SK-N-SH (cell line): Measurements from ENCODE around the gene PACSIN2. TPM values are rescaled to one million over a fixed set of nuclear protein-coding genes. Genes with fewer than 3 reads are reported as not detected.

Source experiments
- CTCF ChIA-PET: fragments of 300-600, 350-600 bp; formaldehyde crosslinking; extraction: SDS; loops from one replicate; lab custom pipeline; 2021; lab: Yijun Ruan, JAX
- POLR2A ChIA-PET: fragments of 350-600 bp; sonication (Branson Sonifier 250); formaldehyde crosslinking; extraction: SDS; loops from one replicate; lab custom pipeline; 2020; ENCODE audit warnings: antibody characterized with exemption, inconsistent platforms; lab: Yijun Ruan, JAX
- DNase-seq: peaks from one replicate; pipeline ENCODE4 v3.0.0; 2012
- H2AFZ ChIP-seq: fragments of 200-600 bp; sonication (generic); 2 replicates; pipeline ENCODE4 v1.8.1; 2016; ENCODE audit warnings: antibody characterized with exemption, mild to moderate bottlenecking, low read depth
- H3F3A ChIP-seq: fragments of 200-600 bp; sonication (generic); replicated peaks from 2 replicates; pipeline ENCODE3; 2016; ENCODE audit warnings: antibody characterized with exemption, mild to moderate bottlenecking; ENCODE audit not compliant: insufficient read depth
- H3K27ac ChIP-seq, 2 experiments: fragments of 200-500 bp in 1 of 2; fragments of 200-600 bp in 1 of 2; sonication (Bioruptor generic) in 1 of 2; sonication (generic), shearing (Covaris generic) in 1 of 2; 2 replicates each; pipeline versions ENCODE4 v1.5.1 to v1.6.1; 2014 to 2016; ENCODE audit warnings: low read depth in 2 of 2, inconsistent platforms in 1 of 2, low read length in 1 of 2, mild to moderate bottlenecking in 1 of 2, mixed read lengths in 1 of 2
- H3K27me3 ChIP-seq: fragments of 200-600 bp; sonication (generic), shearing (Covaris generic); 2 replicates; pipeline ENCODE4 v1.6.1; 2016; ENCODE audit warnings: mixed run types; ENCODE audit not compliant: insufficient read depth
- H3K36me3 ChIP-seq, 2 experiments: fragments of 200-500 bp in 1 of 2; fragments of 200-600 bp in 1 of 2; sonication (Bioruptor generic) in 1 of 2; sonication (generic) in 1 of 2; replicated peaks in 1 of 2; 2 replicates each; pipeline versions ENCODE3 to v1.5.1; 2014 to 2016; ENCODE audit warnings: low read length in 1 of 2, mild to moderate bottlenecking in 1 of 2; ENCODE audit not compliant: insufficient read depth in 2 of 2, control insufficient read depth in 1 of 2
- H3K4me1 ChIP-seq, 2 experiments: fragments of 200-500 bp in 1 of 2; fragments of 200-600 bp in 1 of 2; sonication (Bioruptor generic) in 1 of 2; sonication (generic), shearing (Covaris generic) in 1 of 2; 2 replicates each; pipeline versions ENCODE4 v1.5.1 to v1.6.1; 2014 to 2016; ENCODE audit warnings: low read depth in 1 of 2, low read length in 1 of 2, mixed run types in 1 of 2; ENCODE audit not compliant: insufficient read depth in 2 of 2, control insufficient read depth in 1 of 2
- H3K4me2 ChIP-seq: fragments of 200-600 bp; sonication (generic), shearing (Covaris generic); 2 replicates; pipeline ENCODE4 v1.6.1; 2017; ENCODE audit warnings: mixed run types
- H3K4me3 ChIP-seq, 2 experiments: fragments of 200-500 bp in 1 of 2; fragments of 200-600 bp in 1 of 2; sonication (Bioruptor generic) in 1 of 2; sonication (generic), shearing (Covaris generic) in 1 of 2; 2 replicates each; pipeline versions ENCODE4 v1.5.1 to v1.8.1; 2014 to 2016; ENCODE audit warnings: low read depth in 2 of 2, inconsistent platforms in 1 of 2, low read length in 1 of 2, mild to moderate bottlenecking in 1 of 2, mixed read lengths in 1 of 2, moderate library complexity in 1 of 2
- H3K79me2 ChIP-seq: fragments of 200-600 bp; sonication (generic); 2 replicates; pipeline ENCODE4 v1.8.1; 2017; ENCODE audit warnings: mild to moderate bottlenecking; ENCODE audit not compliant: insufficient read depth
- H3K9ac ChIP-seq: fragments of 200-600 bp; sonication (generic); 2 replicates; pipeline ENCODE4 v1.6.1; 2017; ENCODE audit warnings: mixed run types
- H3K9me2 ChIP-seq: fragments of 200-600 bp; sonication (generic); 2 replicates; pipeline ENCODE4 v1.6.1; 2017; ENCODE audit warnings: mixed run types
- H3K9me3 ChIP-seq: fragments of 200-600 bp; sonication (generic); 2 replicates; pipeline ENCODE4 v1.6.1; 2017; ENCODE audit warnings: mixed run types, mild to moderate bottlenecking, moderate library complexity
- H4K20me1 ChIP-seq: fragments of 200-600 bp; sonication (generic); 2 replicates; pipeline ENCODE4 v1.6.1; 2017; ENCODE audit warnings: mild to moderate bottlenecking, mixed run types; ENCODE audit not compliant: insufficient read depth
- CHD2 ChIP-seq: fragments of 150-350 bp; IDR thresholded peaks from 2 replicates; pipeline ENCODE4 v1.6.1; 2018; ENCODE audit warnings: low read length; ENCODE audit not compliant: partially characterized antibody
- CTCF ChIP-seq: fragments of 200-600 bp; sonication (generic); IDR thresholded peaks from 2 replicates; pipeline ENCODE4 v1.6.1; 2017; ENCODE audit warnings: antibody characterized with exemption, mild to moderate bottlenecking, moderate library complexity
- ELF1 ChIP-seq: IDR thresholded peaks from 2 replicates; pipeline ENCODE4 v1.4.0; 2012
- EP300 ChIP-seq, 2 experiments: IDR thresholded peaks; 2 replicates each; pipeline versions ENCODE4 v1.4.0 to v1.6.1; 2012; ENCODE audit warnings: borderline replicate concordance in 1 of 2, low read depth in 1 of 2, low read length in 1 of 2
- EZH2phosphoT487 ChIP-seq: fragments of 200-600 bp; sonication (generic); IDR thresholded peaks from 2 replicates; pipeline ENCODE4 v1.6.1; 2017; ENCODE audit warnings: low read depth, mixed run types, mild to moderate bottlenecking, antibody characterized with exemption, moderate library complexity, borderline replicate concordance
- IRF3 ChIP-seq: fragments of 150-350 bp; IDR thresholded peaks from 2 replicates; pipeline ENCODE4 v1.6.1; 2016; ENCODE audit warnings: mild to moderate bottlenecking, low read depth, low read length
- MEF2A ChIP-seq: IDR thresholded peaks from 2 replicates; pipeline ENCODE4 v1.4.0; 2012; ENCODE audit warnings: low read depth, borderline replicate concordance
- NRF1 ChIP-seq: IDR thresholded peaks from 2 replicates; pipeline ENCODE4 v1.6.1; 2012; ENCODE audit warnings: low read depth, mild to moderate bottlenecking, low read length
- PBX3 ChIP-seq: IDR thresholded peaks from 2 replicates; pipeline ENCODE4; 2012
- POLR2AphosphoS5 ChIP-seq: IDR thresholded peaks from 2 replicates; pipeline ENCODE4 v1.6.1; 2012; ENCODE audit warnings: low read depth, low read length
- RAD21 ChIP-seq: IDR thresholded peaks from 2 replicates; pipeline ENCODE4 v1.6.1; 2012; ENCODE audit warnings: mild to moderate bottlenecking, low read length
- RCOR1 ChIP-seq: fragments of 150-350 bp; IDR thresholded peaks from 2 replicates; pipeline ENCODE4 v1.6.1; 2017; ENCODE audit warnings: antibody characterized with exemption, low read length
- REST ChIP-seq: IDR thresholded peaks from 2 replicates; pipeline ENCODE4 v1.6.1; 2012; ENCODE audit warnings: mild to moderate bottlenecking, low read depth, low read length, moderate library complexity
- RFX5 ChIP-seq: IDR thresholded peaks from 2 replicates; pipeline ENCODE4 v1.6.1; 2012; ENCODE audit warnings: mild to moderate bottlenecking, improper control_type of control experiment, low read length
- TAF1 ChIP-seq: IDR thresholded peaks from 2 replicates; pipeline ENCODE4 v1.6.1; 2012; ENCODE audit warnings: low read depth, mild to moderate bottlenecking, low read length, moderate library complexity, borderline replicate concordance
- TCF12 ChIP-seq: IDR thresholded peaks from 2 replicates; pipeline ENCODE4 v1.4.0; 2012
- TEAD4 ChIP-seq: IDR thresholded peaks from 2 replicates; pipeline ENCODE4 v1.4.0; 2012; ENCODE audit warnings: mild to moderate bottlenecking, borderline replicate concordance; ENCODE audit not compliant: insufficient read depth
- WGBS: methylation state at CpG from one replicate; pipeline ENCODE4 v1.1.6; 2017; ENCODE audit warnings: low lambda C conversion rate; 5-methylcytosine and 5-hydroxymethylcytosine counted together
- polyA plus RNA-seq, 3 experiments: library from polyadenylated mRNA; depleted of rRNA; stranded (reverse); fragments of >200 nt; gene quantifications; 2 replicates each; pipeline ENCODE4 v1.2.3, GENCODE V29; 2012
- TF ChIP-seq, protein P1 (sequence below): IDR thresholded peaks from 2 replicates; pipeline ENCODE4 v1.4.0; 2012; ENCODE audit warnings: low read depth, borderline replicate concordance
- TF ChIP-seq, protein P2 (sequence below): IDR thresholded peaks from 2 replicates; pipeline ENCODE4 v1.4.0; 2012; ENCODE audit warnings: low read depth

Gene PACSIN2
- polyA plus RNA-seq, 1 of the 3 experiments (the other 2 are of a cell fraction) = 60.5 TPM

GRCh38 chr22:42829302-42829701 is 185.6 kb downstream of the PACSIN2 start:
- DNase-seq = no peak
- H3K9me3 ChIP-seq = no peaks in the 10 kb centered on the region
- ChIA-PET CTCF (no interaction called here), POLR2A (no interaction called here)
- no peaks in the 10 kb centered on the region for H3K9me2 ChIP-seq
- WGBS = 74% methylated on average over 3 of the region's 3 CpGs
- H3K9ac ChIP-seq = no peak overlapping the region
- no peak overlapping the region for H3K4me3 ChIP-seq
- no peaks in the 10 kb centered on the region for H4K20me1 ChIP-seq
- no peaks in the 10 kb centered on the region for H3F3A ChIP-seq
- no peak overlapping the region for H3K4me2 ChIP-seq
- H3K36me3 ChIP-seq = peaks cover 13 to 26% of the 10 kb centered on the region in 2 experiments
- H2AFZ ChIP-seq = no peak overlapping the region
- no peaks in the 10 kb centered on the region for H3K27me3 ChIP-seq
- no peaks in the 10 kb centered on the region for H3K79me2 ChIP-seq
- TF ChIP-seq RFX5 = no peak
- TF ChIP-seq ELF1 = no peak
- TF ChIP-seq TCF12 = no peak
- no peak for TF ChIP-seq EZH2phosphoT487
- TF ChIP-seq, protein P1, sequence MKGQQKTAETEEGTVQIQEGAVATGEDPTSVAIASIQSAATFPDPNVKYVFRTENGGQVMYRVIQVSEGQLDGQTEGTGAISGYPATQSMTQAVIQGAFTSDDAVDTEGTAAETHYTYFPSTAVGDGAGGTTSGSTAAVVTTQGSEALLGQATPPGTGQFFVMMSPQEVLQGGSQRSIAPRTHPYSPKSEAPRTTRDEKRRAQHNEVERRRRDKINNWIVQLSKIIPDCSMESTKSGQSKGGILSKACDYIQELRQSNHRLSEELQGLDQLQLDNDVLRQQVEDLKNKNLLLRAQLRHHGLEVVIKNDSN = no peak
- no peak for TF ChIP-seq CHD2
- H3K27ac ChIP-seq = no peak overlapping the region
- no peaks in the 10 kb centered on the region for H3K4me1 ChIP-seq

DNA sequence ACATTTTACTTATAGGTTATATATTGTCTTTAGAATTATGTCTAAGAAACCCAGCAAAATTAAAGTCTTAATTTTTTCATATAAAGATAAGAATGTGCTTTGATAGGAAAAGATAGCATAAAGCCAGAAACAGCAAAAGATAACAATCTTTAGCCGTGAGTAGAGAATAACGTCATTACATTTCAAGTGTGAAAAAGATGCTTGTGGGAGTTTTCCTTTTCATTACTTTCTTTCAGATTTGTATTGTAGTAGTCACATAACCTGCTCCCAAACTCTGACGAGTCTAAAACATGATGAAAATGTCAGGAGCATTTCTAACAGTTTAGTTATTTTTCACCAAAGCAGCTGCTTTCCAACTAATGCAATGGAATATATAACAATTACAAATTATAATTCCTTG is 189.2 kb downstream of the PACSIN2 start:
- 71% methylated on average over 3 of the region's 3 CpGs for WGBS
- Histone ChIP-seq H3K36me3 (peaks cover 16 to 23% of the 10 kb centered on the region in 2 experiments), H3K9ac (no peak overlapping the region), H3K27ac (no peak overlapping the region), H3K4me1 (no peaks in the 10 kb centered on the region), H3K9me2 (no peaks in the 10 kb centered on the region), H3K27me3 (no peaks in the 10 kb centered on the region), H3K4me3 (no peak overlapping the region), H3K79me2 (no peaks in the 10 kb centered on the region), H3K4me2 (no peak overlapping the region), H2AFZ (no peak overlapping the region), H3F3A (no peaks in the 10 kb centered on the region), H4K20me1 (no peaks in the 10 kb centered on the region), H3K9me3 (no peaks in the 10 kb centered on the region)
- no peak for DNase-seq
- ChIA-PET CTCF (no interaction called here), POLR2A (no interaction called here)
- TF ChIP-seq, protein P2, sequence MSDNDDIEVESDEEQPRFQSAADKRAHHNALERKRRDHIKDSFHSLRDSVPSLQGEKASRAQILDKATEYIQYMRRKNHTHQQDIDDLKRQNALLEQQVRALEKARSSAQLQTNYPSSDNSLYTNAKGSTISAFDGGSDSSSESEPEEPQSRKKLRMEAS = no peak
- TF ChIP-seq TEAD4 = no peak
- TF ChIP-seq TAF1 = no peak
- no peak for TF ChIP-seq PBX3
- no peak for TF ChIP-seq MEF2A
- TF ChIP-seq POLR2AphosphoS5 = no peak
- TF ChIP-seq ELF1 = no peak
- no peak for TF ChIP-seq RAD21
- TF ChIP-seq EP300 (IDR thresholded peaks at IDR 0.05; ENCODE audit: borderline replicate concordance in 1 of 2, low read depth in 1 of 2, low read length in 1 of 2) = no peak
- TF ChIP-seq RCOR1 = no peak
- no peak for TF ChIP-seq IRF3
- TF ChIP-seq NRF1 = no peak
- TF ChIP-seq REST = no peak
- TF ChIP-seq CTCF = no peak
